Thymus (tissue), 11 donors: ENCODE measurements around the gene CCNB3. TPM values are rescaled to one million over a fixed set of nuclear protein-coding genes. Genes with fewer than 3 reads are reported as not detected.

ENCODE experiments used
- DNase-seq, 9 donors: peaks; one replicate each; pipeline ENCODE4 v3.0.0-alpha.2; 2013; ENCODE audit warnings: low spot score in 9 of 9, low read depth in 6 of 9, missing footprints in 1 of 9
- H3K27ac ChIP-seq, 2 donors: one replicate each; pipeline ENCODE4 v1.5.1; 2013; ENCODE audit warnings: control low read depth in 1 of 2, low read depth in 1 of 2, low read length in 1 of 2, mild to moderate bottlenecking in 1 of 2, moderate library complexity in 1 of 2
- H3K27me3 ChIP-seq, 2 donors: one replicate each; pipeline ENCODE4 v1.5.1; 2013; ENCODE audit warnings: low read length in 1 of 2; ENCODE audit not compliant: control insufficient read depth in 2 of 2, insufficient read depth in 1 of 2
- H3K36me3 ChIP-seq, 2 donors: one replicate each; pipeline ENCODE4 v1.5.1; 2013; ENCODE audit warnings: low read length in 1 of 2, mild to moderate bottlenecking in 1 of 2, moderate library complexity in 1 of 2; ENCODE audit not compliant: control insufficient read depth in 2 of 2, insufficient read depth in 2 of 2
- H3K4me1 ChIP-seq, 2 donors: one replicate each; pipeline ENCODE4 v1.5.1; 2013; ENCODE audit warnings: low read length in 2 of 2; ENCODE audit not compliant: control insufficient read depth in 2 of 2, insufficient read depth in 2 of 2
- H3K4me3 ChIP-seq, 2 donors: one replicate each; pipeline ENCODE4 v1.5.1; 2013; ENCODE audit warnings: low read length in 2 of 2, control low read depth in 1 of 2, mild to moderate bottlenecking in 1 of 2
- H3K9me3 ChIP-seq, 2 donors: one replicate each; pipeline ENCODE4 v1.5.1; 2013; ENCODE audit warnings: low read length in 1 of 2, mild to moderate bottlenecking in 1 of 2; ENCODE audit not compliant: control insufficient read depth in 2 of 2, insufficient read depth in 1 of 2
- WGBS: extraction: QIAGEN DNeasy Blood & Tissue Kit; methylation state at CpG from one replicate; pipeline ENCODE4 v1.1.7; 2013; 5-methylcytosine and 5-hydroxymethylcytosine counted together
- polyA plus RNA-seq: library from polyadenylated mRNA; stranded (reverse); fragments of 200-250 nt; gene quantifications from one replicate; pipeline ENCODE4 v1.2.3, GENCODE V29; 2013
- total RNA-seq: library from RNA; stranded (reverse); fragments of 120-200 nt; gene quantifications from one replicate; pipeline ENCODE4 v1.2.4, GENCODE V29; 2013
- donor health status: healthy.

The CCNB3 gene
- total and polyA plus RNA-seq, 2 donors, result 0.42 to 0.50 TPM

DNA sequence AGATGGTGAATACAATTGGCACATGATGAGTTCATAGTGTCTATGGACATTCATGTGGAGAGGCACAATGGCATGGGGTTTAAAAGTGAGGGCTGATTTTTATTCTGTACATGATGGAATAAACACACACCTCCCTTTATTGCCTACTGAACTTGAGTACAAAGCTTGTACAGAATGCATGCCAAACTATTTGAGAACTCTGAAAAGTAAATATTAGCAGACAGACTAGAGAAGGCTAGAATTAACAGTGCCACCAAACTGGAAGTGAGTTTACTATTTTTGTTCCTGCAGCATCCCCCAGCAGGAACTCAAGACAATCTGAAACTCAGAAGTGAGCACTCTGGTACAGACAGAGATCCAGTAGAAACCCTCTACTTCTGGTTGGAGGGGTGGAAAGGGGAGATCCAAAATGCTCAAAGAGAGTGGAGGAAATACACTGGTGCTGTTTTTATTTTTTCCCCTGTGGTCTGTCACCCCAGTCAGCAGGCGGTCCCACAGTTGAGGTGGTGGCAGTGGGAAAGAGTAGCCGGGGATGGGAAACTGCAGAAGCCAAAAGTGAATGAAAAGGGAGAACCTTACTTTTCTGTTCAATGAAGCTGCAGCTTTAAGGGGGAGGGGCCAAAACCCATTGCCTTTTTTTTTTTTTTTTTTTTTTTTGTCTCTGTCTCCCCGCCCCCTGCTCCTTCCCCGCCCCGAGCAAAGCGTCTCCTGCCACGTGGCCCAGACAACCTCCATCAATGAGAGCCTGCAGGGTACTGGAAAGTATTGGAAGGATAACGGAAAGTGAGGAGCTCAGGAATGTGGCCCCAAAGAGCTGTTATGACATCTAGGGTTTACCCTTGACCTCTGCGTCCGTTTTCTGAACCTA lies 24.3 kb upstream of the CCNB3 start:
- WGBS, result 69% methylated on average over 10 of the region's 10 CpGs
- Histone ChIP-seq H3K27me3 (no peaks in the 10 kb centered on the region), H3K4me1 (no peaks in the 10 kb centered on the region), H3K4me3 (no peak overlapping the region), H3K9me3 (no peaks in the 10 kb centered on the region), H3K36me3 (no peaks in the 10 kb centered on the region), H3K27ac (no peak overlapping the region)
- DNase-seq, result no peak

DNA sequence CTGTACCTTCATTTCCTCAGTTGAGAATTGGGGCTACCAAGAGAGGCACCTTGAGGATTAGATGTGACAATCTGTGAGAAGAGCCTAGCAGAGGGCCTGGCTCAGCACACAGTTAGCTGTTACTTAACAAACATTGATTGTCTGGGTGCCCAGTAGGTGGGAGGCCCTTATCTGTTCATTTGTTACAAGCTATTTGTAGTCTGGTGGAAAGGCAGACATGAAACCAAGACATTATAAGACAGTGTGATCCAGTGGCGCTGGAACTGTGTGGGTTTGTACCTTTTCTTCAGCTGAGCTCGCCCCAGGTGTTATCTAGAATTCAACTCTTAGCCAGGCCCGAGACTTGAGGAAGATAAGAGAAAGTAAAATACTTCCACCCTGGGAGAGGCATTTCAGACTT lies 20.7 kb upstream of the CCNB3 start:
- Histone ChIP-seq H3K4me1 (no peaks in the 10 kb centered on the region), H3K27me3 (no peaks in the 10 kb centered on the region), H3K36me3 (no peaks in the 10 kb centered on the region), H3K9me3 (no peaks in the 10 kb centered on the region), H3K27ac (no peak overlapping the region), H3K4me3 (no peak overlapping the region)
- no peak for DNase-seq
- 94% methylated on average over 3 of the region's 3 CpGs for WGBS

DNA sequence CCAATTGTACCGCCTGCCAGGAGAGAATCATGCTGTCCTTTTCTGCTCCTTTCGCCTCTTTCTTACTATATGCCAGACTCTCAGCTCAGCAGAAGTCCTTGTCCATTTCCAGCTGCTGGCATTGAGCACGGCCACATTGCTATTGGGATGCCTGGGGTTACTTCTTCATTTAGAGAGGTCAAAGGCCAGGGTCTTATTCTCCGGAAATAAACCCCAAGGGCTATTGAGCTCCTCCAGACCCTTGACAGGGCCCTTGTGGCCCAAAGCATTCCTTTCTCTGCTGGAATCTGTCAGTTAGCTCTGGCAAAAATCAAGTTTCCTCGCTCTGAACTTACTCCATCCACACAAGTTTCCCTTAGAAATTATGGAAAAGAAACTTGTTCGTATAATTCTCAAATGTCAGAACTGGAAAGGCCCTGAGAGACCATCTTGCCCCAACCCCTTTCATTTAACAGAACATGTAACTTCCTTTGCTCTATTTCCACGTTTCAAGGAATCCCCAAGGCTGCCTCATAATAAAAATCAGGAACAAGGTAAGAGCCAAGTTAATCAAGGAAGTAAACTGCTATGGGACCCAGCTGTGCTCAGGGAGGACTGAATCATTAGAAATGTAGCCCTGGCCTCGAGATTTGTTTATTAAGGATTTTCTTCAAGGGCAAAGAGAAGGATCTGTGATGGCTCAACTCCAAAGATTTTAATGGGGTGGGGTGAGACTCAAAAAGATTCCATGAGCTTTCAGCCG lies 15.5 kb upstream of the CCNB3 start:
- WGBS, result 90% methylated on average over 9 of the region's 9 CpGs
- Histone ChIP-seq H3K9me3 (no peaks in the 10 kb centered on the region), H3K4me1 (no peaks in the 10 kb centered on the region), H3K27me3 (no peaks in the 10 kb centered on the region), H3K36me3 (no peaks in the 10 kb centered on the region), H3K27ac (no peak overlapping the region), H3K4me3 (no peak overlapping the region)
- no peak for DNase-seq

DNA sequence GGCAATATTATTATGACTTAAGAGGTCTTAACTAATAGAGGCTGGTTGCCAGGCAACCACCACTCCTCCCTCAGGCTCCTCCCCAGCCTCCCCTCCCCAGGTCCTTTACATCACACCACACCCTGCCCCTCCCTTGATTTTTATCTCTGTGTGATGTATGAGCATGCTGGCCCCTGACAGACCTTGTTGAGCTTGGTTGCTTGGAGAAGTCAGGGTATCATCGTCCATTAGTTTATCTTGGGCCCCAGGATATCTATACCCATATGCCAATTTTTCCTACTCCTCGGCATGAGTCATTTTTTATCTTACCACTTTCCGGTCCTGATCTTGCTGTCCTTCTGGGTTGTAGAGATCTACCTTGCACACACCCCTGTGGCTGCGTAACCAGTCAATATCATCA lies 6.2 kb upstream of the CCNB3 start:
- no peaks in the 10 kb centered on the region for H3K27me3 ChIP-seq
- H3K4me1 ChIP-seq, result no peaks in the 10 kb centered on the region
- H3K36me3 ChIP-seq, result no peaks in the 10 kb centered on the region
- no peak overlapping the region for H3K27ac ChIP-seq
- WGBS, result 98% methylated on average over 4 of the region's 4 CpGs
- no peak for DNase-seq
- no peak overlapping the region for H3K4me3 ChIP-seq
- no peaks in the 10 kb centered on the region for H3K9me3 ChIP-seq

DNA sequence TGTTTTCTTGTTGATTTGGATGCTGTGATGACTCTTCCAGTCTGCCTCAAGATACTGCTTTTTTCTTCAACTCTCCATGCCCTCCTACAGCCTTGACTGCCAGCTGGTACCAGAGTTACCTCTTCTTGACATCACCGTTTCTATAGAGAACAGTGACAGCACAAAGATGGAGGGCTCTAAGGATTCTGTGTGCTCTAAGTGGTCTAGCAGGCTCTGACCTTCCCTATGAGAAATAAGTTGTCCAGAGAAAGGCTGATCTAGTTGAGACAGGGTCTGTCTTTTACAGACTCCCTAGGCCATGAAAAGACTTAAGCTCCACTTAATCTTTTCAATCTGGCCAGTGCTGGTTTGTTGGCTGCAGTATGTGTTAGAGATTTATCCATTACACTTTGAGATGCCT lies 3.7 kb upstream of the CCNB3 start, which contains the start of gene AKAP4:
TSS of gene AKAP4 (minus strand) at position 101 of the 400 bp plus-strand sequence. CDS start 118 bp downstream, outside the sequence.
- DNase-seq, result no peak
- 92% methylated on average over 1 of the region's 1 CpG for WGBS
- H3K4me1 ChIP-seq, result peaks cover 0 to 7% of the 10 kb centered on the region in 2 donors
- no peaks in the 10 kb centered on the region for H3K27me3 ChIP-seq
- H3K36me3 ChIP-seq, result no peaks in the 10 kb centered on the region
- H3K9me3 ChIP-seq, result no peaks in the 10 kb centered on the region
- H3K27ac ChIP-seq, result no peak within 1 kb of the TSS
- H3K4me3 ChIP-seq, result no peak within 1 kb of the TSS

DNA sequence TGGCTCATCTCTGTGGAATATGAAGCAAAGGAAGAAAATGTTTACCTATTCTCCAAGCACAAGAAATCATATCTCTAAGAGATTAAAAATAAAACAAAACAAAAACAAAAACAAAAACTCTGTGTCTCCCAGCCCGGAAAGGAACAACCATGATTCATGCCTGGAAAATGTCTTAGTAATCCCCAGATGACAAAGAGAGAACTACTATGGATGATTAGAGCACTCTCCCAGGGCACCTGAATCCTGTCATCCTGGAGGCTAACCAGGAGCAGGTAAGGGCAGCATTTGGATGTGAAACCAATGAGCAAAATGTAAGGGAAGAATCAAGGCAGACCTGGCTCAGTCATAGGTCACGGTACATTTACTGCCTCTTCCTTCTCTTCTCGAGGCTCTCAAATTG lies 2.0 kb upstream of the CCNB3 start:
- no peak overlapping the region for H3K4me3 ChIP-seq
- no peak overlapping the region for H3K27ac ChIP-seq
- H3K4me1 ChIP-seq, result peaks cover 0 to 7% of the 10 kb centered on the region in 2 donors
- no peaks in the 10 kb centered on the region for H3K9me3 ChIP-seq
- 94% methylated on average over 3 of the region's 3 CpGs for WGBS
- no peaks in the 10 kb centered on the region for H3K36me3 ChIP-seq
- no peaks in the 10 kb centered on the region for H3K27me3 ChIP-seq
- DNase-seq, result no peak

DNA sequence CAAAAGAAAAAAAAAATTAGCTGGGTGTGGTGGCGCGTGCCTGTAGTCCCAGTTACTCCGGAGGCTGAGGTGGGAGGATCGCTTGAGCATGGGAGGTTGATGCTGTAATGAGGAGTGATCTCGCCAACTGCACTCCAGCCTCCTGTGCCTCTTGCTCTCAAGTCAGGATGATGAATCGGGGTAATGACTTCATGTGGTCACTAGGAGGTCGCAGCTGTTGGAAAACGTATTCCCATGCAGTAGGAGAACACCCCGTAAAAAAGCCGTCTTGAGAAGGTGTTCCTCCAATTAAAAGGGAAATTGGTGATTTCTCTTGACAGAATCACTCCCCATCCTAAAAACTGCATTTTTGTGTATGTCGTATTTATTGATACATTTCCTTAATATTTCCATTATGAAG lies 2.2 kb downstream of the CCNB3 start:
- no peak overlapping the region for H3K4me3 ChIP-seq
- WGBS, result 93% methylated on average over 11 of the region's 11 CpGs
- no peak overlapping the region for H3K27ac ChIP-seq
- DNase-seq, result no peak
- H3K27me3 ChIP-seq, result no peaks in the 10 kb centered on the region
- H3K36me3 ChIP-seq, result no peaks in the 10 kb centered on the region
- peaks cover 0 to 7% of the 10 kb centered on the region in 2 donors for H3K4me1 ChIP-seq
- H3K9me3 ChIP-seq, result no peaks in the 10 kb centered on the region

DNA sequence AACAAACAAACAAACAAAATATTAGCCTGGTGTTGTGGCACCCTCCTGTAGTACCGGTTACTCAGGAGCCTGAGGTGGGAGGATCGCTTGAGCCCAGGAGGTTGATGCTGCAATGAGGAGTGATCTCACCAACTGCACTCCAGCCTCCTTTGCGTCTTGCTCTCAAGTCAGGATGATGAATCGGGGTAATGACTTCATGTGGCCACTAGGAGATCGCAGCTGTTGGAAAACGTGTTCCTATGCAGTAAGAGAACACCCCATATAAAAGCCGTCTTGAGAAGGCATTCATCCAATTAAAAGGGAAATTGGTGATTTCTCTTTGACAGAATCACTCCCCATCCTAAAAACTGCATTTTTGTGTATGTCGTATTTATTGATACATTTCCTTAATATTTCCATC lies 6.9 kb downstream of the CCNB3 start:
- Histone ChIP-seq H3K9me3 (no peaks in the 10 kb centered on the region), H3K27me3 (no peaks in the 10 kb centered on the region), H3K4me1 (no peaks in the 10 kb centered on the region), H3K27ac (no peak overlapping the region), H3K4me3 (no peak overlapping the region), H3K36me3 (no peaks in the 10 kb centered on the region)
- 79% methylated on average over 8 of the region's 8 CpGs for WGBS
- DNase-seq, result peak in 1 of 9 donors; percentile 6

DNA sequence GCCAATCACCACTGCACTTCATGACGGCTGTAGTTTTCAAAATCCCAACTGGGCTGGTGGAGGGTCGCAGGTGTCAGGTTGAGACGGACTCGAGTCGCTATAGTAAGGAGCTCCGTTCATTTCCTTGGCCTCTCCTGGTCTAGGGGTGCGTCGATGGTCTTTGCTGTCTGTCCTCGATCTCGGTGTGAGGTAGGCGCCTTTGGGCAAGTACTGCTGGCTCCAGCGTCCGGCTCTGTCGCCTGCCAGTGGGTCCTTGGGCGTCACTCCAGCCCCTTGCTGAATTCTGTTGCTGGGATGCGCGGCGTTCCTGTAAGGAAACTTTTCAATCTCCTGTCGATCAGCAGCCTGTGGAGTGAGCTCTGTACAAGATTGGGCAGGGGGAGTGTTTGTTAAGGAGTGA lies 76.7 kb downstream of the CCNB3 start:
- H3K4me1 ChIP-seq, result no peaks in the 10 kb centered on the region
- no peaks in the 10 kb centered on the region for H3K27me3 ChIP-seq

More for the DNA sequence above, 76.7 kb downstream of the CCNB3 start:
- DNase-seq, result no peak
- Histone ChIP-seq H3K36me3 (no peaks in the 10 kb centered on the region), H3K27ac (no peak overlapping the region), H3K9me3 (no peaks in the 10 kb centered on the region), H3K4me3 (no peak overlapping the region)
- WGBS, result 98% methylated on average over 19 of the region's 19 CpGs
